ENCODE measurements around the gene PNMA6E. TPM values are rescaled to one million over a fixed set of nuclear protein-coding genes. Genes with fewer than 3 reads are reported as not detected.
"Not testable (repeated sequence)": the region's sequence is repeated elsewhere in the genome, so short reads cannot be mapped to it uniquely, and the experiment has no call there.

Gene PNMA6E
- total RNA-seq, 1 experiment from 2014 or later = 0.03 TPM

GRCh38 chrX:153409414-153410101 lies 8.4 kb upstream of the PNMA6E start:
- DNase-seq (ENCODE audit: low read depth) = no peak

- DNase-seq (ENCODE audit: low read depth) = no peak
Measured at GRCh38 chrX:153408871-153409351, 7.8 kb upstream of the PNMA6E start.

- DNase-seq (ENCODE audit: low read depth) = no peak
Measured at GRCh38 chrX:153408221-153408721, 7.1 kb upstream of the PNMA6E start.

- DNase-seq (ENCODE audit: low read depth) = no peak
Measured at GRCh38 chrX:153407736-153408135, 6.6 kb upstream of the PNMA6E start.

GRCh38 chrX:153406903-153407302 lies 5.8 kb upstream of the PNMA6E start:
- no peak for DNase-seq (ENCODE audit: low read depth)

- DNase-seq (ENCODE audit: low read depth) = no peak
Measured at GRCh38 chrX:153406011-153406410, 4.9 kb upstream of the PNMA6E start.

- no peak for DNase-seq (ENCODE audit: low read depth)
Measured at GRCh38 chrX:153405426-153405825, 4.3 kb upstream of the PNMA6E start.

- DNase-seq (ENCODE audit: low read depth) = not testable (repeated sequence)
Measured at GRCh38 chrX:153404333-153404732, 3.2 kb upstream of the PNMA6E start.

- DNase-seq (ENCODE audit: low read depth) = peak; percentile 28
Measured at GRCh38 chrX:153400146-153401132, 711 bp downstream of the PNMA6E start.

- no peak for DNase-seq (ENCODE audit: low read depth)
Measured at GRCh38 chrX:153398275-153398960, 2.7 kb downstream of the PNMA6E start.

GRCh38 chrX:153397256-153397960 lies 3.7 kb downstream of the PNMA6E start:
- no peak for DNase-seq (ENCODE audit: low read depth)

- DNase-seq (ENCODE audit: low read depth) = no peak
Measured at GRCh38 chrX:153396320-153397195, 4.6 kb downstream of the PNMA6E start.

GRCh38 chrX:153395613-153396319 lies 5.4 kb downstream of the PNMA6E start:
- no peak for DNase-seq (ENCODE audit: low read depth)

GRCh38 chrX:153394612-153395011 lies 6.5 kb downstream of the PNMA6E start:
- no peak for DNase-seq (ENCODE audit: low read depth)

- DNase-seq (ENCODE audit: low read depth) = no peak
Measured at GRCh38 chrX:153392642-153393321, 8.4 kb downstream of the PNMA6E start.

- not testable (repeated sequence) for DNase-seq (ENCODE audit: low read depth)
Measured at GRCh38 chrX:153389460-153389768, 11.7 kb downstream of the PNMA6E start.

- no peak for DNase-seq (ENCODE audit: low read depth)
Measured at GRCh38 chrX:153388722-153389459, 12.3 kb downstream of the PNMA6E start.
